Thyroid gland (tissue), 4 donors: ENCODE results near the gene FLT1. TPM values are rescaled to one million over a fixed set of nuclear protein-coding genes. Genes with fewer than 3 reads are reported as not detected.

Experiments used
- DNase-seq, 2 donors: peaks; one replicate each; pipeline ENCODE4 v3.0.0-alpha.2; 2019
- H3K27ac ChIP-seq, 3 donors: fragments of 200-600 bp; sonication (generic); 1 replicate in 2 of 3; 2 replicates in 1 of 3; pipeline ENCODE4 v1.5.1; 2016 to 2019; ENCODE audit warnings: mild to moderate bottlenecking in 1 of 3, moderate library complexity in 1 of 3
- H3K27me3 ChIP-seq: fragments of 200-600 bp; sonication (generic); one replicate; pipeline ENCODE4 v1.5.1; 2019
- H3K36me3 ChIP-seq, 2 donors: fragments of 200-600 bp; sonication (generic); one replicate each; pipeline ENCODE4 v1.5.1; 2016 to 2019
- H3K4me1 ChIP-seq, 2 donors: fragments of 200-600 bp; sonication (generic); one replicate each; pipeline ENCODE4 v1.5.1; 2017 to 2019
- H3K4me3 ChIP-seq, 3 donors: fragments of 200-600 bp; sonication (generic); replicated peaks in 1 of 3; 1 replicate in 2 of 3; 2 replicates in 1 of 3; pipeline ENCODE4 v1.5.1; 2016; ENCODE audit warnings: mild to moderate bottlenecking in 1 of 3
- H3K9me3 ChIP-seq: fragments of 200-600 bp; sonication (generic); one replicate; pipeline ENCODE4 v1.5.1; 2017
- CTCF ChIP-seq, 6 experiments: fragments of 200-600 bp in 3 of 6; fragments of 450-650 bp in 3 of 6; sonication (generic) in 3 of 6; IDR thresholded peaks; one replicate each; pipeline ENCODE4 v1.5.1; 2016 to 2019; ENCODE audit warnings: antibody characterized with exemption in 6 of 6, mild to moderate bottlenecking in 2 of 6, inconsistent platforms in 1 of 6, moderate library complexity in 1 of 6
- POLR2A ChIP-seq, 2 donors: fragments of 450-650 bp; IDR thresholded peaks; one replicate each; pipeline ENCODE4 v1.6.1; 2017; ENCODE audit warnings: antibody characterized with exemption in 2 of 2, mild to moderate bottlenecking in 2 of 2, moderate library complexity in 1 of 2
- WGBS, 2 donors: methylation state at CpG; one replicate each; pipeline ENCODE4 v1.1.5; 2017; 5-methylcytosine and 5-hydroxymethylcytosine counted together
- intact Hi-C: fragments of 100-400 bp; cut with DNase I; formaldehyde crosslinking; loops from one replicate; pipeline ENCODE4 v1.15.1; 2023
- total RNA-seq, 4 donors: library from RNA; depleted of rRNA; stranded (reverse); fragments of >200 nt; gene quantifications; one replicate each; pipeline ENCODE4 v1.2.3, GENCODE V29; 2016

The FLT1 gene
- total RNA-seq, 4 donors from 2014 or later, result 23.4 to 132 (median 44.4) TPM

- Histone ChIP-seq H3K27ac (no peak overlapping the region), H3K27me3 (no peaks in the 10 kb centered on the region), H3K4me1 (no peaks in the 10 kb centered on the region), H3K4me3 (no peak overlapping the region), H3K36me3 (no peaks in the 10 kb centered on the region), H3K9me3 (no peaks in the 10 kb centered on the region)
- intact Hi-C loops, result no loop called here
- 76 to 93% methylated on average over 1 of the region's 1 CpG for WGBS, 2 donors
- no peak for DNase-seq
- TF ChIP-seq CTCF (IDR thresholded peaks at IDR 0.05) (no peak), POLR2A (IDR thresholded peaks at IDR 0.05) (no peak)
Observed at GRCh38 chr13:28385362-28385761, 109.6 kb downstream of the FLT1 start.

GRCh38 chr13:28384789-28385188, 110.1 kb downstream of the FLT1 start:
- Histone ChIP-seq H3K27me3 (no peaks in the 10 kb centered on the region), H3K9me3 (no peaks in the 10 kb centered on the region), H3K27ac (no peak overlapping the region), H3K36me3 (no peaks in the 10 kb centered on the region), H3K4me1 (peaks cover 2 to 4% of the 10 kb centered on the region in 2 donors), H3K4me3 (no peak overlapping the region)
- intact Hi-C loops, result no loop called here
- no peak for DNase-seq
- no peak for TF ChIP-seq POLR2A (IDR thresholded peaks at IDR 0.05)
- TF ChIP-seq CTCF (IDR thresholded peaks at IDR 0.05), result no peak
- 88 to 90% methylated on average over 4 of the region's 4 CpGs for WGBS, 2 donors

GRCh38 chr13:28380319-28380718, 114.6 kb downstream of the FLT1 start:
- WGBS, 2 donors, result 93 to 96% methylated on average over 3 of the region's 3 CpGs
- TF ChIP-seq POLR2A (IDR thresholded peaks at IDR 0.05) (no peak), CTCF (IDR thresholded peaks at IDR 0.05) (no peak)
- Histone ChIP-seq H3K4me3 (no peak overlapping the region), H3K27me3 (no peaks in the 10 kb centered on the region), H3K9me3 (no peaks in the 10 kb centered on the region), H3K27ac (no peak overlapping the region), H3K36me3 (no peaks in the 10 kb centered on the region), H3K4me1 (peaks cover 17 to 19% of the 10 kb centered on the region in 2 donors)
- no peak for DNase-seq
- intact Hi-C loops, result no loop called here

GRCh38 chr13:28379371-28380083, 115.4 kb downstream of the FLT1 start:
- H3K9me3 ChIP-seq, result no peaks in the 10 kb centered on the region
- no peak overlapping the region for H3K27ac ChIP-seq
- H3K4me3 ChIP-seq, result no peak overlapping the region
- no peaks in the 10 kb centered on the region for H3K27me3 ChIP-seq
- no peaks in the 10 kb centered on the region for H3K36me3 ChIP-seq
- 47 to 66% methylated on average over 12 of the region's 12 CpGs for WGBS, 2 donors
- H3K4me1 ChIP-seq, result peaks cover 17 to 19% of the 10 kb centered on the region in 2 donors
- intact Hi-C loops, result no loop called here
- peak; percentile 21 to 58 for DNase-seq
- no peak for TF ChIP-seq CTCF (IDR thresholded peaks at IDR 0.05)
- no peak for TF ChIP-seq POLR2A (IDR thresholded peaks at IDR 0.05)

- no peaks in the 10 kb centered on the region for H3K27me3 ChIP-seq
- intact Hi-C loops, result no loop called here
- peaks cover 17 to 19% of the 10 kb centered on the region in 2 donors for H3K4me1 ChIP-seq
- H3K36me3 ChIP-seq, result no peaks in the 10 kb centered on the region
- H3K27ac ChIP-seq, result no peak overlapping the region
- WGBS, 2 donors, result 27 to 36% methylated on average over 2 of the region's 2 CpGs
- TF ChIP-seq POLR2A (IDR thresholded peaks at IDR 0.05) (no peak), CTCF (IDR thresholded peaks at IDR 0.05) (peak in 1 of 6 experiments; percentile 10)
- H3K9me3 ChIP-seq, result no peaks in the 10 kb centered on the region
- H3K4me3 ChIP-seq, result no peak overlapping the region
- peak in 1 of 2 donors; percentile 19 for DNase-seq
Observed at GRCh38 chr13:28376604-28377003, 118.3 kb downstream of the FLT1 start.
